GM19324 (cell line): Measurements from ENCODE around the gene TMEM233.

ENCODE experiments used
- ATAC-seq: cut with Tn5 transposase; IDR thresholded peaks from one replicate; pipeline ENCODE4 v1.9.1; 2021; ENCODE audit warnings: mild to moderate bottlenecking, moderate library complexity; ENCODE audit not compliant: unreplicated experiment, low FRiP score

The TMEM233 gene

GRCh38 chr12:119593578-119594398 is at the start of gene TMEM233:
TMEM233 (plus strand) TSS chr12:119593774; CDS start chr12:119593849, 75 bp downstream.
- no peak for ATAC-seq

GRCh38 chr12:119544765-119545625 is 48.6 kb upstream of the TMEM233 start:
- peak; percentile 64 for ATAC-seq

- ATAC-seq = no peak
These were observed 47.2 kb upstream of the TMEM233 start for GRCh38 chr12:119546340-119546739.

- ATAC-seq = no peak
These were observed 46.6 kb upstream of the TMEM233 start for GRCh38 chr12:119547001-119547400.

- no peak for ATAC-seq
These were observed 36.7 kb upstream of the TMEM233 start for GRCh38 chr12:119556854-119557253.

- ATAC-seq = no peak
These were observed 28.2 kb upstream of the TMEM233 start for GRCh38 chr12:119565404-119565803.

- ATAC-seq = no peak
These were observed 22.8 kb upstream of the TMEM233 start for GRCh38 chr12:119570771-119571170.

GRCh38 chr12:119573086-119573485 is 20.5 kb upstream of the TMEM233 start:
- ATAC-seq = no peak

GRCh38 chr12:119574255-119574654 is 19.3 kb upstream of the TMEM233 start:
- ATAC-seq = no peak

GRCh38 chr12:119576118-119576810 is 17.3 kb upstream of the TMEM233 start:
- ATAC-seq = no peak

- ATAC-seq = no peak
These were observed 16.7 kb upstream of the TMEM233 start for GRCh38 chr12:119576915-119577314.

GRCh38 chr12:119578112-119578511 is 15.5 kb upstream of the TMEM233 start:
- ATAC-seq = no peak

GRCh38 chr12:119589097-119589496 is 4.5 kb upstream of the TMEM233 start:
- ATAC-seq = no peak

GRCh38 chr12:119589634-119590033 is 3.9 kb upstream of the TMEM233 start:
- no peak for ATAC-seq

GRCh38 chr12:119592232-119592631 is 1.3 kb upstream of the TMEM233 start:
- no peak for ATAC-seq

- ATAC-seq = no peak
These were observed 791 bp downstream of the TMEM233 start for GRCh38 chr12:119594399-119594730.

- no peak for ATAC-seq
These were observed 1.3 kb downstream of the TMEM233 start for GRCh38 chr12:119594772-119595445.

GRCh38 chr12:119598159-119598558 is 4.6 kb downstream of the TMEM233 start:
- ATAC-seq = no peak

- no peak for ATAC-seq
These were observed 8.5 kb downstream of the TMEM233 start for GRCh38 chr12:119601877-119602733.

GRCh38 chr12:119602734-119603094 is 9.1 kb downstream of the TMEM233 start:
- no peak for ATAC-seq
